SK-N-SH (cell line): ENCODE data around the gene COL3A1. TPM values are rescaled to one million over a fixed set of nuclear protein-coding genes. Genes with fewer than 3 reads are reported as not detected.

Experiments used
- CTCF ChIA-PET: fragments of 300-600, 350-600 bp; formaldehyde crosslinking; extraction: SDS; loops from one replicate; lab custom pipeline; 2021; lab: Yijun Ruan, JAX
- POLR2A ChIA-PET: fragments of 350-600 bp; sonication (Branson Sonifier 250); formaldehyde crosslinking; extraction: SDS; loops from one replicate; lab custom pipeline; 2020; ENCODE audit warnings: antibody characterized with exemption, inconsistent platforms; lab: Yijun Ruan, JAX
- DNase-seq: peaks from one replicate; pipeline ENCODE4 v3.0.0; 2012
- H2AFZ ChIP-seq: fragments of 200-600 bp; sonication (generic); 2 replicates; pipeline ENCODE4 v1.8.1; 2016; ENCODE audit warnings: antibody characterized with exemption, mild to moderate bottlenecking, low read depth
- H3F3A ChIP-seq: fragments of 200-600 bp; sonication (generic); replicated peaks from 2 replicates; pipeline ENCODE3; 2016; ENCODE audit warnings: antibody characterized with exemption, mild to moderate bottlenecking; ENCODE audit not compliant: insufficient read depth
- H3K27ac ChIP-seq, 2 experiments: fragments of 200-500 bp in 1 of 2; fragments of 200-600 bp in 1 of 2; sonication (Bioruptor generic) in 1 of 2; sonication (generic), shearing (Covaris generic) in 1 of 2; 2 replicates each; pipeline versions ENCODE4 v1.5.1 to v1.6.1; 2014 to 2016; ENCODE audit warnings: low read depth in 2 of 2, inconsistent platforms in 1 of 2, low read length in 1 of 2, mild to moderate bottlenecking in 1 of 2, mixed read lengths in 1 of 2
- H3K27me3 ChIP-seq: fragments of 200-600 bp; sonication (generic), shearing (Covaris generic); 2 replicates; pipeline ENCODE4 v1.6.1; 2016; ENCODE audit warnings: mixed run types; ENCODE audit not compliant: insufficient read depth
- H3K36me3 ChIP-seq, 2 experiments: fragments of 200-500 bp in 1 of 2; fragments of 200-600 bp in 1 of 2; sonication (Bioruptor generic) in 1 of 2; sonication (generic) in 1 of 2; replicated peaks in 1 of 2; 2 replicates each; pipeline versions ENCODE3 to v1.5.1; 2014 to 2016; ENCODE audit warnings: low read length in 1 of 2, mild to moderate bottlenecking in 1 of 2; ENCODE audit not compliant: insufficient read depth in 2 of 2, control insufficient read depth in 1 of 2
- H3K4me1 ChIP-seq, 2 experiments: fragments of 200-500 bp in 1 of 2; fragments of 200-600 bp in 1 of 2; sonication (Bioruptor generic) in 1 of 2; sonication (generic), shearing (Covaris generic) in 1 of 2; 2 replicates each; pipeline versions ENCODE4 v1.5.1 to v1.6.1; 2014 to 2016; ENCODE audit warnings: low read depth in 1 of 2, low read length in 1 of 2, mixed run types in 1 of 2; ENCODE audit not compliant: insufficient read depth in 2 of 2, control insufficient read depth in 1 of 2
- H3K4me2 ChIP-seq: fragments of 200-600 bp; sonication (generic), shearing (Covaris generic); 2 replicates; pipeline ENCODE4 v1.6.1; 2017; ENCODE audit warnings: mixed run types
- H3K4me3 ChIP-seq, 2 experiments: fragments of 200-500 bp in 1 of 2; fragments of 200-600 bp in 1 of 2; sonication (Bioruptor generic) in 1 of 2; sonication (generic), shearing (Covaris generic) in 1 of 2; 2 replicates each; pipeline versions ENCODE4 v1.5.1 to v1.8.1; 2014 to 2016; ENCODE audit warnings: low read depth in 2 of 2, inconsistent platforms in 1 of 2, low read length in 1 of 2, mild to moderate bottlenecking in 1 of 2, mixed read lengths in 1 of 2, moderate library complexity in 1 of 2
- H3K79me2 ChIP-seq: fragments of 200-600 bp; sonication (generic); 2 replicates; pipeline ENCODE4 v1.8.1; 2017; ENCODE audit warnings: mild to moderate bottlenecking; ENCODE audit not compliant: insufficient read depth
- H3K9ac ChIP-seq: fragments of 200-600 bp; sonication (generic); 2 replicates; pipeline ENCODE4 v1.6.1; 2017; ENCODE audit warnings: mixed run types
- H3K9me2 ChIP-seq: fragments of 200-600 bp; sonication (generic); 2 replicates; pipeline ENCODE4 v1.6.1; 2017; ENCODE audit warnings: mixed run types
- H3K9me3 ChIP-seq: fragments of 200-600 bp; sonication (generic); 2 replicates; pipeline ENCODE4 v1.6.1; 2017; ENCODE audit warnings: mixed run types, mild to moderate bottlenecking, moderate library complexity
- H4K20me1 ChIP-seq: fragments of 200-600 bp; sonication (generic); 2 replicates; pipeline ENCODE4 v1.6.1; 2017; ENCODE audit warnings: mild to moderate bottlenecking, mixed run types; ENCODE audit not compliant: insufficient read depth
- EP300 ChIP-seq, 2 experiments: IDR thresholded peaks; 2 replicates each; pipeline versions ENCODE4 v1.4.0 to v1.6.1; 2012; ENCODE audit warnings: borderline replicate concordance in 1 of 2, low read depth in 1 of 2, low read length in 1 of 2
- FOXM1 ChIP-seq: IDR thresholded peaks from 2 replicates; pipeline ENCODE4 v1.4.0; 2012; ENCODE audit warnings: low read depth, mild to moderate bottlenecking
- JUND ChIP-seq: IDR thresholded peaks from 2 replicates; pipeline ENCODE4 v1.4.0; 2012
- MEF2A ChIP-seq: IDR thresholded peaks from 2 replicates; pipeline ENCODE4 v1.4.0; 2012; ENCODE audit warnings: low read depth, borderline replicate concordance
- MXI1 ChIP-seq: IDR thresholded peaks from 2 replicates; pipeline ENCODE4 v1.6.1; 2012; ENCODE audit warnings: mild to moderate bottlenecking, low read depth, low read length, improper control_type of control experiment
- NFIC ChIP-seq: IDR thresholded peaks from 2 replicates; pipeline ENCODE4 v1.4.0; 2012; ENCODE audit warnings: borderline replicate concordance
- POLR2AphosphoS5 ChIP-seq: IDR thresholded peaks from 2 replicates; pipeline ENCODE4 v1.6.1; 2012; ENCODE audit warnings: low read depth, low read length
- RCOR1 ChIP-seq: fragments of 150-350 bp; IDR thresholded peaks from 2 replicates; pipeline ENCODE4 v1.6.1; 2017; ENCODE audit warnings: antibody characterized with exemption, low read length
- RFX5 ChIP-seq: IDR thresholded peaks from 2 replicates; pipeline ENCODE4 v1.6.1; 2012; ENCODE audit warnings: mild to moderate bottlenecking, improper control_type of control experiment, low read length
- SIN3A ChIP-seq: IDR thresholded peaks from 2 replicates; pipeline ENCODE4 v1.6.1; 2012; ENCODE audit warnings: low read depth, mild to moderate bottlenecking, low read length, moderate library complexity, borderline replicate concordance
- WGBS: methylation state at CpG from one replicate; pipeline ENCODE4 v1.1.6; 2017; ENCODE audit warnings: low lambda C conversion rate; 5-methylcytosine and 5-hydroxymethylcytosine counted together
- polyA plus RNA-seq, 3 experiments: library from polyadenylated mRNA; depleted of rRNA; stranded (reverse); fragments of >200 nt; gene quantifications; 2 replicates each; pipeline ENCODE4 v1.2.3, GENCODE V29; 2012
- TF ChIP-seq, protein P1 (sequence below): IDR thresholded peaks from 2 replicates; pipeline ENCODE4 v1.4.0; 2012; ENCODE audit warnings: low read depth, borderline replicate concordance
- TF ChIP-seq, protein P2 (sequence below): IDR thresholded peaks from 2 replicates; pipeline ENCODE4 v1.4.0; 2012; ENCODE audit warnings: low read depth
- TF ChIP-seq, protein P3 (sequence below): IDR thresholded peaks from 2 replicates; pipeline ENCODE4; 2012
- TF ChIP-seq, protein P4 (sequence below): IDR thresholded peaks from 2 replicates; pipeline ENCODE4 v1.4.0; 2012; ENCODE audit warnings: low read depth, borderline replicate concordance
- TF ChIP-seq, protein P5 (sequence below): fragments of 150-350 bp; IDR thresholded peaks from 2 replicates; pipeline ENCODE4 v1.6.1; 2016; ENCODE audit warnings: mild to moderate bottlenecking, low read depth, low read length

Gene COL3A1
- polyA plus RNA-seq, 1 of the 3 experiments (the other 2 are of a cell fraction) = 987 TPM

DNA sequence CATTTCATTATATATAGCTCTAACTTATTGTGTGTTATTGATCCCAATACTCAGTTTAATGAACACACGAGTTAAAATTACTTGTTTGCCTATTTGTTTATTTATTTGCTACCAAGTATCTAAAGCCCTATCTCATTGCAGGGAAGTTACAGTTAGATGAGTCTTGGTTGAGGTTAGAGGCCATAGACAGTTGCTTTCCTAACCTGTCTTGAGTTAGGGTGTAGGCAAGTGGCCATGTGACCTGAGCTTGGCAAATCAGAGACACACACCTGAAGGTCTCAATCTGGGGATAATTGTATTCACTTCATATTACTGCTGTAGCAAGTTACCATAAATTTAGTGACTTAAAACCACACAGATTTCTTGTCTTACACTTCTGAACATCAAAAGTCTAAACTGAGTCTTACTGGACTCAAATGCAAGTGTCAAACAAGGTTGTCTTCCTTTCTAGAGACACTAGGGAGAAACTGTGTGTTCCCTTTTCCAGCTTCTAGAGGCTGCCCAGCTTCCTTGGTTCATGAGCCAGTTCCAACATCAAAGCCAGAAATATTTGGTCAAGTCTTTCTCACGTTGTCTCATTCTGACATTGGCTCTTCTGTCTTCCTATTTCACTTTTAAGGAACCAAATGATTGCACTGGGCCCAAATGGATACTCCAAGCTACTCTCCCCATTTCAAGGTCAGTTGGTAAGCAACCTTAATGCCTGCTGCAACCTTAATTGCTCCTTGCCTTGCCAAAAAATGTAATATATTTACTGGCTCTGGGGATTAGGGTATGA lies 39.7 kb downstream of the COL3A1 start (continued):
- TF ChIP-seq RCOR1 = no peak
- TF ChIP-seq, protein P1, sequence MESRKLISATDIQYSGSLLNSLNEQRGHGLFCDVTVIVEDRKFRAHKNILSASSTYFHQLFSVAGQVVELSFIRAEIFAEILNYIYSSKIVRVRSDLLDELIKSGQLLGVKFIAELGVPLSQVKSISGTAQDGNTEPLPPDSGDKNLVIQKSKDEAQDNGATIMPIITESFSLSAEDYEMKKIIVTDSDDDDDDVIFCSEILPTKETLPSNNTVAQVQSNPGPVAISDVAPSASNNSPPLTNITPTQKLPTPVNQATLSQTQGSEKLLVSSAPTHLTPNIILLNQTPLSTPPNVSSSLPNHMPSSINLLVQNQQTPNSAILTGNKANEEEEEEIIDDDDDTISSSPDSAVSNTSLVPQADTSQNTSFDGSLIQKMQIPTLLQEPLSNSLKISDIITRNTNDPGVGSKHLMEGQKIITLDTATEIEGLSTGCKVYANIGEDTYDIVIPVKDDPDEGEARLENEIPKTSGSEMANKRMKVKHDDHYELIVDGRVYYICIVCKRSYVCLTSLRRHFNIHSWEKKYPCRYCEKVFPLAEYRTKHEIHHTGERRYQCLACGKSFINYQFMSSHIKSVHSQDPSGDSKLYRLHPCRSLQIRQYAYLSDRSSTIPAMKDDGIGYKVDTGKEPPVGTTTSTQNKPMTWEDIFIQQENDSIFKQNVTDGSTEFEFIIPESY = peak; percentile 47; the same call in 1 of the 2 replicates
- no peak for TF ChIP-seq MXI1
- peak; percentile 13 for TF ChIP-seq JUND

DNA sequence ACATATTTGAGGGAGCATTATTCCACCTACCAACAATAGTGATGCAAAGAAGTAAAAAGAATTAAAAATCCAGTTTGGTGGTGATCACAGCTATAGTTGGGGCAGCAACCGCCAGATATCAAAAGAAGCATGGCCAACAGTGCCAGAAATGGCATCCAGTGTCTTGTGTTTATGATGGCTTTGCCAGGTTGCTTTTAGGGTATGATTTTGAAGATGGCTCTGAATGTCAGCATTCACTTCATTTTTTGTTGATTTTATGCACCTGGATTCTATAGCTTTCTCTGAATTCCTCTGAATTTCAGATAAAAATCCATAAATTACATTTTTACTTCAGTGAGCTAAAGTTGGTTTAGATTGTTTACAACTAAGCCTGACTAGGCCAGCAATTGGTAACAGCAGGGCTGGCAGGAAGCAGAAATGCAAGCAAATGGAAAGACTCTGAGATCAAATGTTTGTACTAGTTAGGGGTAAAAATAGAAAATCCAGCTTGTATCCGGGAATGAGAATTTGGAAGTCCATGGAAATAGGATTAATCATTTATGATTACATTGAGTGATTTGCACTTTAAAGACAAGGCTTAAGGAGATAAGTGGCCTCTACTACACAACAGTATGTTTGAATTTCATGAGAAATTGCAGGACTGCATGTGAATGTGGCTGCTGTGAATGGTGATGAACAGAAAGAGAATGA lies 40.4 kb downstream of the COL3A1 start:
- Histone ChIP-seq H3K9ac (peak overlapping the region; percentile 10; the same call in 1 of the 2 replicates), H3K36me3 (peaks cover 31 to 36% of the 10 kb centered on the region in 2 experiments), H3K9me3 (no peaks in the 10 kb centered on the region), H3K4me2 (no peak overlapping the region; the same call in 1 of the 2 replicates), H3K27me3 (no peaks in the 10 kb centered on the region), H3K79me2 (peaks cover 5% of the 10 kb centered on the region; the same call in 1 of the 2 replicates), H3K4me1 (peaks cover 0 to 28% of the 10 kb centered on the region in 2 experiments; a peak in 3 of 4 replicates), H3K9me2 (no peaks in the 10 kb centered on the region), H2AFZ (no peak overlapping the region), H4K20me1 (no peaks in the 10 kb centered on the region), H3K27ac (peak overlapping the region; percentile 84 to 85), H3K4me3 (no peak overlapping the region), H3F3A (peaks cover 79% of the 10 kb centered on the region)
- DNase-seq = no peak
- WGBS = 52% methylated on average over 2 of the region's 2 CpGs
- CTCF ChIA-PET = no interaction called here
- POLR2A ChIA-PET = no interaction called here
- TF ChIP-seq, protein P2, sequence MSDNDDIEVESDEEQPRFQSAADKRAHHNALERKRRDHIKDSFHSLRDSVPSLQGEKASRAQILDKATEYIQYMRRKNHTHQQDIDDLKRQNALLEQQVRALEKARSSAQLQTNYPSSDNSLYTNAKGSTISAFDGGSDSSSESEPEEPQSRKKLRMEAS = 0 out of 2 replicates have a peak, but pooled peaks have one; percentile 13
- no peak for TF ChIP-seq NFIC
- TF ChIP-seq MEF2A = peak; percentile 54; the same call in 1 of the 2 replicates
- TF ChIP-seq, protein P3, sequence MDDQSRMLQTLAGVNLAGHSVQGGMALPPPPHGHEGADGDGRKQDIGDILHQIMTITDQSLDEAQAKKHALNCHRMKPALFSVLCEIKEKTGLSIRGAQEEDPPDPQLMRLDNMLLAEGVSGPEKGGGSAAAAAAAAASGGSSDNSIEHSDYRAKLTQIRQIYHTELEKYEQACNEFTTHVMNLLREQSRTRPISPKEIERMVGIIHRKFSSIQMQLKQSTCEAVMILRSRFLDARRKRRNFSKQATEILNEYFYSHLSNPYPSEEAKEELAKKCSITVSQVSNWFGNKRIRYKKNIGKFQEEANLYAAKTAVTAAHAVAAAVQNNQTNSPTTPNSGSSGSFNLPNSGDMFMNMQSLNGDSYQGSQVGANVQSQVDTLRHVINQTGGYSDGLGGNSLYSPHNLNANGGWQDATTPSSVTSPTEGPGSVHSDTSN = peak; percentile 64
- TF ChIP-seq, protein P4, sequence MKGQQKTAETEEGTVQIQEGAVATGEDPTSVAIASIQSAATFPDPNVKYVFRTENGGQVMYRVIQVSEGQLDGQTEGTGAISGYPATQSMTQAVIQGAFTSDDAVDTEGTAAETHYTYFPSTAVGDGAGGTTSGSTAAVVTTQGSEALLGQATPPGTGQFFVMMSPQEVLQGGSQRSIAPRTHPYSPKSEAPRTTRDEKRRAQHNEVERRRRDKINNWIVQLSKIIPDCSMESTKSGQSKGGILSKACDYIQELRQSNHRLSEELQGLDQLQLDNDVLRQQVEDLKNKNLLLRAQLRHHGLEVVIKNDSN = no peak
- TF ChIP-seq SIN3A = 0 out of 2 replicates have a peak, but pooled peaks have one; percentile 48
- peak; percentile 15 to 57; a peak in 2 of 4 replicates for TF ChIP-seq EP300 (IDR thresholded peaks at IDR 0.05; ENCODE audit: borderline replicate concordance in 1 of 2, low read depth in 1 of 2, low read length in 1 of 2)
- peak; percentile 44; the same call in 1 of the 2 replicates for TF ChIP-seq FOXM1
- no peak for TF ChIP-seq JUND
- no peak for TF ChIP-seq RFX5
- no peak for TF ChIP-seq RCOR1
- TF ChIP-seq, protein P5, sequence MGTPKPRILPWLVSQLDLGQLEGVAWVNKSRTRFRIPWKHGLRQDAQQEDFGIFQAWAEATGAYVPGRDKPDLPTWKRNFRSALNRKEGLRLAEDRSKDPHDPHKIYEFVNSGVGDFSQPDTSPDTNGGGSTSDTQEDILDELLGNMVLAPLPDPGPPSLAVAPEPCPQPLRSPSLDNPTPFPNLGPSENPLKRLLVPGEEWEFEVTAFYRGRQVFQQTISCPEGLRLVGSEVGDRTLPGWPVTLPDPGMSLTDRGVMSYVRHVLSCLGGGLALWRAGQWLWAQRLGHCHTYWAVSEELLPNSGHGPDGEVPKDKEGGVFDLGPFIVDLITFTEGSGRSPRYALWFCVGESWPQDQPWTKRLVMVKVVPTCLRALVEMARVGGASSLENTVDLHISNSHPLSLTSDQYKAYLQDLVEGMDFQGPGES = no peak
- no peak for TF ChIP-seq POLR2AphosphoS5
